HepG2 (cell line): ENCODE results near the gene ANKRD17. TPM values are rescaled to one million over a fixed set of nuclear protein-coding genes. Genes with fewer than 3 reads are reported as not detected.

Experiments used
- ATAC-seq: fragments of 200-7000 bp; cut with Tn5 transposase; 3 replicates; pipeline ENCODE4 v1.9.1; 2020; ENCODE audit warnings: mild to moderate bottlenecking, moderate library complexity
- BruUV-seq: library from RNA; stranded (reverse); fragments of 400-500 nt; replicated peaks from 2 replicates; lab custom pipeline; 2021; lab: Mats Ljungman, UMichigan
- CTCF ChIA-PET: fragments of 300-600 bp; formaldehyde crosslinking; extraction: SDS; loops from one replicate; lab custom pipeline; 2021; ENCODE audit warnings: low total read pairs, inconsistent platforms, low intra/inter-chr PET ratio; lab: Yijun Ruan, JAX
- POLR2A ChIA-PET: fragments of 350-600 bp; sonication (Branson Sonifier 250); formaldehyde crosslinking; loops from one replicate; lab custom pipeline; 2020; ENCODE audit warnings: antibody characterized with exemption, inconsistent platforms; lab: Yijun Ruan, JAX
- DNase-seq: peaks from one replicate; pipeline ENCODE4 v3.0.0-alpha.2; 2015; ENCODE audit warnings: low spot score
- FAIRE-seq: peaks from 3 replicates; lab custom pipeline; 2011; peaks lifted over from hg19 to GRCh38; lab: Jason Lieb, UNC
- H2AFZ ChIP-seq: one replicate; pipeline ENCODE4 v1.6.1; 2011; ENCODE audit warnings: low read length, inconsistent platforms
- H3K27ac ChIP-seq: fragments of 300-600 bp; 3 replicates; pipeline ENCODE4 v1.8.0; 2011; ENCODE audit warnings: mixed run types, mild to moderate bottlenecking, mixed read lengths, low read length, inconsistent platforms; ENCODE audit not compliant: insufficient read depth; ENCODE audit errors: extremely low read length
- H3K27me3 ChIP-seq, 2 experiments: fragments of 200-600 bp in 1 of 2; 2 replicates in 1 of 2; 3 replicates in 1 of 2; pipeline versions ENCODE4 v1.6.0 to v1.8.0; 2011; ENCODE audit warnings: low read length in 2 of 2, mild to moderate bottlenecking in 2 of 2, moderate library complexity in 2 of 2, inconsistent platforms in 1 of 2; ENCODE audit not compliant: insufficient read depth in 2 of 2, control insufficient read depth in 1 of 2
- H3K36me3 ChIP-seq, 2 experiments: fragments of 200-600 bp in 1 of 2; replicated peaks in 1 of 2; 2 replicates in 1 of 2; 3 replicates in 1 of 2; pipeline versions ENCODE4 v1.5.1 to v1.8.0; 2011; ENCODE audit warnings: low read length in 2 of 2, inconsistent platforms in 1 of 2; ENCODE audit not compliant: insufficient read depth in 2 of 2, control insufficient read depth in 1 of 2
- H3K4me1 ChIP-seq: 2 replicates; pipeline ENCODE4 v1.5.1; 2012; ENCODE audit warnings: low read length, inconsistent platforms; ENCODE audit not compliant: insufficient read depth
- H3K4me2 ChIP-seq: 2 replicates; pipeline ENCODE4 v1.6.0; 2011; ENCODE audit warnings: low read depth, low read length, inconsistent platforms
- H3K4me3 ChIP-seq, 3 experiments: fragments of 200-600 bp in 1 of 3; sonication (generic), shearing (Covaris generic) in 1 of 3; replicated peaks in 1 of 3; 2 replicates each; pipeline ENCODE4 v1.5.1; 2011 to 2016; ENCODE audit warnings: low read length in 3 of 3, inconsistent platforms in 2 of 3, low read depth in 2 of 3, mild to moderate bottlenecking in 2 of 3, control low read depth in 1 of 3, mixed read lengths in 1 of 3; ENCODE audit not compliant: insufficient read depth in 1 of 3
- H3K79me2 ChIP-seq: one replicate; pipeline ENCODE4 v1.6.1; 2011; ENCODE audit warnings: low read length, inconsistent platforms; ENCODE audit not compliant: insufficient read depth
- H3K9ac ChIP-seq: 2 replicates; pipeline ENCODE4 v1.6.0; 2011; ENCODE audit warnings: mild to moderate bottlenecking, low read depth, low read length, inconsistent platforms; ENCODE audit not compliant: insufficient read depth
- H3K9me3 ChIP-seq: 2 replicates; pipeline ENCODE4 v1.5.1; 2012; ENCODE audit warnings: mild to moderate bottlenecking, low read length
- H4K20me1 ChIP-seq: 2 replicates; pipeline ENCODE4 v1.6.0; 2011; ENCODE audit warnings: inconsistent platforms, mild to moderate bottlenecking, low read length, moderate library complexity; ENCODE audit not compliant: insufficient read depth
- GTF2F1 ChIP-seq: fragments of 150-350 bp; IDR thresholded peaks from 2 replicates; pipeline ENCODE4 v1.6.1; 2014; ENCODE audit warnings: low read length
- KAT7 ChIP-seq: IDR thresholded peaks from 2 replicates; pipeline ENCODE4 v1.6.1; 2018; ENCODE audit warnings: borderline replicate concordance, missing compliant biosample characterization
- MYNN ChIP-seq: sonication (generic); formaldehyde crosslinking; IDR thresholded peaks from 2 replicates; pipeline ENCODE4 v1.4.0; 2020; ENCODE audit warnings: mild to moderate bottlenecking, low read depth, missing genetic modification reagents
- SAP130 ChIP-seq: IDR thresholded peaks from 2 replicates; pipeline ENCODE4 v1.6.1; 2016; ENCODE audit warnings: low read depth
- YY1 ChIP-seq: IDR thresholded peaks from 2 replicates; pipeline ENCODE4 v1.6.1; 2011; ENCODE audit warnings: low read length, low read depth, moderate library complexity, mild to moderate bottlenecking; ENCODE audit not compliant: insufficient read depth, insufficient replicate concordance
- ZNF431 ChIP-seq: sonication (generic); formaldehyde crosslinking; IDR thresholded peaks from 2 replicates; pipeline ENCODE4 v1.9.0; 2022; ENCODE audit warnings: missing genetic modification reagents, low read depth, mild to moderate bottlenecking, borderline replicate concordance
- ZNF790 ChIP-seq: sonication (generic); formaldehyde crosslinking; IDR thresholded peaks from 2 replicates; pipeline ENCODE4 v1.8.0; 2022; ENCODE audit warnings: missing genetic modification reagents, mild to moderate bottlenecking, borderline replicate concordance
- WGBS: methylation state at CpG from one replicate; pipeline ENCODE4 v1.1.6; 2017; ENCODE audit warnings: low lambda C conversion rate; 5-methylcytosine and 5-hydroxymethylcytosine counted together
- in situ Hi-C: cut with HindIII; loops from 2 replicates; pipeline ENCODE4 v1.10.0; 2017; ENCODE audit warnings: low pct_unique_long_range_greater_than_20kb; ENCODE audit not compliant: extremely low pct_ligation_motif_present
- intact Hi-C: fragments of 100-400 bp; cut with micrococcal nuclease; formaldehyde crosslinking; loops from one replicate; pipeline ENCODE4 v1.10.0; 2022; ENCODE audit not compliant: unreplicated experiment
- polyA plus RNA-seq, 8 experiments: library from polyadenylated mRNA; depleted of rRNA in 3 of 8; stranded (reverse) in 7 of 8; unstranded in 1 of 8; fragments of >200 nt; fragmentation: Illumina TruSeq in 4 of 8; extraction: Trizol in 4 of 8; gene quantifications; 2 replicates each; pipeline versions ENCODE4 v1.2.1 to v1.2.3, GENCODE V29; 2011 to 2016; ENCODE audit warnings: low read depth in 4 of 8, missing spikeins in 1 of 8, mixed read lengths in 1 of 8; ENCODE audit not compliant: insufficient read depth in 1 of 8
- total RNA-seq, 5 experiments: library from RNA; depleted of rRNA; stranded (reverse); fragments of >200 nt; fragmentation: Illumina TruSeq; extraction: Trizol; gene quantifications; 2 replicates each; pipeline ENCODE4 v1.2.3, GENCODE V29; 2016; ENCODE audit warnings: low read depth in 1 of 5
- TF ChIP-seq, protein P1 (sequence below): sonication (generic); formaldehyde crosslinking; IDR thresholded peaks from 2 replicates; pipeline ENCODE4 v1.4.0; 2020; ENCODE audit warnings: mild to moderate bottlenecking, missing genetic modification reagents

The ANKRD17 gene
- total and polyA plus RNA-seq, 2 of the 13 experiments (the other 11 are each of a cell fraction or from before 2014, with no cell fraction given): 55.7 to 61.1 TPM

DNA sequence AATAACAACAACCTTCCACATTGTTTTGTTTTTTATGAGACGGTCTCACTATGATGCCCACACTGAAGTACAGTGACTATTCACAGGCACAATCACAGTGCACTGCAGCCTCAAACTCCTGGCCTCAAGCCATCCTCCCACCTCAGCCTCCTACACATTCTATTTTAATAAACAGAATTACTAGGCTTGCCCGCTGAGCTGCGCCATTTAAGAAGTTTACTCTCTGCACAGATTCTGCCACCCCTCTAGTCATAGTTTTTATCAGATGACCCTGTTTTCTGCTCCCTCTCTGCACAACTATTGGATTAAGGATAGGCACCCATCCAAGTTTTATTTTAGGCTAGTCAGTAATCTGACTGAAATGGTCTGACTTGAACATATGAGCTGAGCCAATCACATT lies 177.8 kb downstream of the ANKRD17 start:
- Histone ChIP-seq H3K27me3 (no peaks in the 10 kb centered on the region), H3K9ac (no peak overlapping the region), H4K20me1 (no peaks in the 10 kb centered on the region), H3K4me2 (no peak overlapping the region), H3K4me3 (no peak overlapping the region), H2AFZ (no peak overlapping the region), H3K9me3 (no peaks in the 10 kb centered on the region), H3K27ac (no peak overlapping the region), H3K4me1 (0 out of 2 replicates have a peak, but pooled peaks cover under 1% of the 10 kb centered on the region), H3K36me3 (peaks cover 20 to 71% of the 10 kb centered on the region in 2 experiments), H3K79me2 (peaks cover 5% of the 10 kb centered on the region)
- FAIRE-seq (no peak), DNase-seq (no peak), ATAC-seq (no peak)
- CTCF ChIA-PET: no interaction called here
- BruUV-seq: no TSS peak
- TF ChIP-seq GTF2F1 (no peak), KAT7 (CRISPR knock-in tag) (no peak), SAP130 (CRISPR knock-in tag) (no peak), YY1 (no peak), ZNF431 (CRISPR knock-in tag) (no peak), MYNN (no peak), ZNF790 (no peak)
- TF ChIP-seq, protein P1, sequence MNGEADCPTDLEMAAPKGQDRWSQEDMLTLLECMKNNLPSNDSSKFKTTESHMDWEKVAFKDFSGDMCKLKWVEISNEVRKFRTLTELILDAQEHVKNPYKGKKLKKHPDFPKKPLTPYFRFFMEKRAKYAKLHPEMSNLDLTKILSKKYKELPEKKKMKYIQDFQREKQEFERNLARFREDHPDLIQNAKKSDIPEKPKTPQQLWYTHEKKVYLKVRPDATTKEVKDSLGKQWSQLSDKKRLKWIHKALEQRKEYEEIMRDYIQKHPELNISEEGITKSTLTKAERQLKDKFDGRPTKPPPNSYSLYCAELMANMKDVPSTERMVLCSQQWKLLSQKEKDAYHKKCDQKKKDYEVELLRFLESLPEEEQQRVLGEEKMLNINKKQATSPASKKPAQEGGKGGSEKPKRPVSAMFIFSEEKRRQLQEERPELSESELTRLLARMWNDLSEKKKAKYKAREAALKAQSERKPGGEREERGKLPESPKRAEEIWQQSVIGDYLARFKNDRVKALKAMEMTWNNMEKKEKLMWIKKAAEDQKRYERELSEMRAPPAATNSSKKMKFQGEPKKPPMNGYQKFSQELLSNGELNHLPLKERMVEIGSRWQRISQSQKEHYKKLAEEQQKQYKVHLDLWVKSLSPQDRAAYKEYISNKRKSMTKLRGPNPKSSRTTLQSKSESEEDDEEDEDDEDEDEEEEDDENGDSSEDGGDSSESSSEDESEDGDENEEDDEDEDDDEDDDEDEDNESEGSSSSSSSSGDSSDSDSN: no peak
- POLR2A ChIA-PET: no interaction called here
- in situ Hi-C loops: no loop called here
- 98% methylated on average over 3 of the region's 3 CpGs for WGBS
- intact Hi-C loops: no loop called here
